Activated CD8-positive, alpha-beta memory T cell treated with anti-CD3 and anti-CD28 coated beads, Interleukin-2, amount 50 U/mL, for 1 hour (primary cell): Measurements from ENCODE around the gene CST3.
"Not testable (repeated sequence)": the region's sequence is repeated elsewhere in the genome, so short reads cannot be mapped to it uniquely, and the experiment has no call there.

Experiments used
- DNase-seq: peaks from one replicate; pipeline ENCODE4 v3.0.0-alpha.2; 2020; ENCODE audit errors: extremely low read depth

Gene CST3

GRCh38 chr20:23643659-23644058 lies 5.9 kb upstream of the CST3 start:
- DNase-seq: no peak

- no peak for DNase-seq
Observed at GRCh38 chr20:23641936-23642751, 4.4 kb upstream of the CST3 start.

GRCh38 chr20:23640671-23641667 lies 3.2 kb upstream of the CST3 start:
- DNase-seq: no peak

DNA sequence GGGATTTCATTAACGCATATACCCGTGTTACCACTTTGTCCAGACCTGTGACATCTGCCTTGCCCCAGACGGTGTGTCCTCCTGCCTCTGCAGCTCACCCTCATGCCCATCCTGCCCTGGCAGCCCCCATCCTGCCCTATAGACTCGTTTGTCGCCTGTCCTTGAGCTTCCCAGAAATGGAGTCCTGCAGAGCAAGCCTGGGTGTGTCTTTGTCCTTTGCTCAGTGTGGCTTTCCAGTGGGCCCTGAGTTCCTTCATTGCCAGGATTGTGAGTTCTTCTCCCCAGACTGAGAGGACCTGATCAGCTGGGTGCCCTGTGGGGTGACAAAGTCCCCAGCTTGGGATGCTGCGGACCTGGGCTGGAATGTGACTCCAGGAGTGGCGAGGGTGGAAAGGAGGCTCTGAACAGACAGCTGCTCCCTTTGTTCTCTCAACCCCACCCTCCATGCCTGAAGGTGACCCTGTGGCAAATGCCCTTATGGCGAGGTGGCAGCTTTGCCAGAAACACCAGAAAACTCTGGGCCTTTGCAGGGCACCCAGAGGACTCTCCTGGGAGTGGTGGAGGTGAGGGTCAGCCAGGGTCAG lies 2.4 kb upstream of the CST3 start:
- DNase-seq: no peak

- DNase-seq: no peak
Observed at GRCh38 chr20:23639490-23639958, 1.8 kb upstream of the CST3 start.

DNA sequence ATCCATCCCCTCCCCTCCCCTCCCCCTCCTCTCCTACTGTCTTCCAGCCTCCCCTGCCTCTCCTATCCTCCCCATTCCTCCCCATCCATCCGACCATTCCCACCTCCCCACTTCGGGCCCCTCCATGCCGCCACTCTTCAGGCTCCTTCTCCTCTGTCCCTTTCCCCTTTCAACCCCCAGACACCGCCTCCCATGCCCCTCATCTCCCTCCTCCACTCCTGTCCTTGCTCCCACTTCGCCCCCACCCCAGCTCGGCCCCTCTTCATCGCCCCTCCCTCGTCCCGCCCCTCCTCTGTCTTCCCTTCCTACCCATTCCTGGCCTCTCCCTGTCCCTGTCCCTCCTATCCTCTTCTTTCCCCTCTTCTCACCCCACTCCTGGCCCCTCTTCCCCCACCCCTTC lies 554 bp upstream of the CST3 start:
- DNase-seq: no peak

DNA sequence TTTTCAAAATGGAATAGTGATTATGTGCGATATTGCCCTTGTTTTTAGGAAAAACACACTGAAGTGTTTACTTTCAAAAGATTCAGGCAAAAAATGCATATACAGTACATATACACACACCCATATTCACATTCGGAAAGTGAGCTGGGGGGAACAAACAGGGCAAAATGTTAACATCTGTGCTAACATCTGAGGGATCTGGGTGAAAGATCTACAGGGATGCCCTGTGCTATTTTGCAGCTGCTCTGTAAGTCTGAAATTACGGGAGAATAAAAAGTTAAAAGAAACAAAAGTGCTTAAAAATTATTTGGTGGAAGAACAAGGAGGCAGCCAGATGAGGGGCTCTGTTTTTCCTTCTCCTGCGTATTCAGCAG lies 860 bp downstream of the CST3 start:
- DNase-seq: no peak

GRCh38 chr20:23636182-23636907 lies 1.4 kb downstream of the CST3 start:
- no peak for DNase-seq

DNA sequence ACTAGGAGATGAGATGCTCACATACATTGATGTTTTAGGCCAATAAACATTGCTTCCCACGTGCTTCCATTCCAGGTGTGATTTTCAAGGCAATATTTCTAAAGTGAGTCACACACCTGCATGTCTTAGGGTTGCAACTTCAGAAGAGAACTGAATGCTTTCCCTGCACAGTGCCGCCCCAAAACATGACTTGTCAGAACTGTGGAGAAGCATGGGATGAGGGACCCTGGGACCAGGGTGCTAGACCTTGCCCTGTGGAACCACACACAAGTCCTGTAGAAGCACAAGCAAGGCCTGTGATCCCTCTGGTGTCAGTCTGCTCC lies 2.0 kb downstream of the CST3 start:
- not testable (repeated sequence) for DNase-seq

GRCh38 chr20:23634985-23635767 lies 2.6 kb downstream of the CST3 start:
- DNase-seq: no peak

- no peak for DNase-seq
Observed at GRCh38 chr20:23634044-23634801, 3.5 kb downstream of the CST3 start.

GRCh38 chr20:23632711-23633573 lies 4.8 kb downstream of the CST3 start:
- no peak for DNase-seq

DNA sequence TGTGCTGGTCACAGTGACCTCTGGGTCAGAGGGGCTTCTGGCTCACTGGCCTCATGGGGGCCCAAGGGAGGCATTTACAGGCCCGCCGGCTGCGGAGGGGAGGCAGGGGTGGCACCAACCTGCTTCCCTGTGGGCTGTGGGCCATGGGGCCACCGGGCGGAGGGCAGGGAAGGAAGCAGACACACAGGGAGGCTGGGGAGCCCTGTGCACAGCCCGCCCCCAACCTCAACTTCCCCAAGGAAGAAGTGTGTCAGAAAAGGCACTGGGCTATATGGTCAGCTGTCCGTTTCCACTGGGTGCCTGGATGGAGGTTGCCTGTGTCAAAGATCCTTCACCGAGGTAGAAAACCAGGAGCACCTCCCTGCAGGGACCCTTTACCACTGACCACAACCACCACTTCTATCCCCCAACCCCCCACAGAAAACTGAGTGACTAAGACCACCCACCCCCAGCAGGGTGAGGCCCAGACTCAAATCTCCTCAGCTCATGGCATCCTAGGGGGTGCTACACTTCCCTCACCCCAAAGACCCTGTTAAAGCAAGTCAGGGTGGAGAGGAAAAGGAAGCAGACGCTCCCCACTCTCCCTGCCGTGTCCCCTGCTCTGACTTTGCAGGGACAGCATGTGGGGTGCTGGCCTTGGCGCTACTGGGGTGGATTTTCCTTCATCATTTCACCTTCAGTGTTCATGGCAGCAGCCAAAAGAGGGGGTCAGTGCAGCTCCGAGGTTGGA lies 5.6 kb downstream of the CST3 start:
- DNase-seq: no peak

DNA sequence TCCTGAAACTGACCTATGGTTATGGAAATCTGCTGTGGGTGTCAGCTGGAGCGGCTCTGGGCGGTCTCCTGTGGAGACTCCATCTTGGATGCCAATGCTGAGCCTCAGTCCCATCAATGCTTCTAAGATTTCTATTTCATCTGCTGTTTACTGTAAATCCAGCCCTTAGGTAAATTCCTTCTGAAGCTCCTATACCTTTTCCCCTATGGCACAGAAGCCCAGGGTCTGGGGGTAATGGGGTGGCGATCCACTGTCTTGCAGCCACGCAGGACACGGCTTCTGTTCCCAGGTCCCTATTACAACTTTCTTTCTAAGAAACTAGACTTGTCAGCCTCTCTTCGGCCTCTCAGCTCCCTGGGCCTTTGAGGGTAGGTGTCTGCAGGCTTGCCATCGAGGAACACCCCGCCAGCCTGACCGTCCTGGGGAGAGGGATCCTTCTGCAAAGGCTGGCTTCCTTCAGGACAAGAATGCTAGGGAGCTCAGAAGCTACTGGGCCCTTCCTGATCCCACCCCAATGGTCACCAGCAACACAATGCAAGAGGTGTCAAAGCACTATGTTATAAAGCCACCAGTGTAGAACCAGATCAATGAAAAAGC lies 6.4 kb downstream of the CST3 start:
- DNase-seq: no peak

DNA sequence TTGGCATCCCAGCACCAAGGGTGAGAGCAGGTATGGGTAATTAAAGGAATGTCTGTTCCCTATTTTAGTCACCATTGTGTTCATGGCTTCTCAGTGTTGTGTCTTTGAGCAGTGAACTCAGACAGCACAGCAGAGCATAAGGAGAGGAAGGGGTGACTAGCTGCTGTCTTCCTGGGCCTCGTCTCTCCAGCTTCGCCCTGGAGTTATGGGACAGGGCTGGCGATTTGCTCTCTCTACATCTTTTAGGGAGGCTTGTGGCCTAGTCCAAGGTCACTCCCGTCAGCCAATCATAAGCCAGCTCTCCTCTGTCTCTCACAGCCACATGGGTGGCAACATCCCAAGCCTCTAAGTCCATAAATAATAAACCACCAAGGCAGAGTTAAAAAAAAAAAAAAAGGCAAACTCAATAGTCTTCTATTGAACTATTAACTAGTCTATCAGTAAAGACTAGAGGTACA lies 7.3 kb downstream of the CST3 start:
- no peak for DNase-seq

DNA sequence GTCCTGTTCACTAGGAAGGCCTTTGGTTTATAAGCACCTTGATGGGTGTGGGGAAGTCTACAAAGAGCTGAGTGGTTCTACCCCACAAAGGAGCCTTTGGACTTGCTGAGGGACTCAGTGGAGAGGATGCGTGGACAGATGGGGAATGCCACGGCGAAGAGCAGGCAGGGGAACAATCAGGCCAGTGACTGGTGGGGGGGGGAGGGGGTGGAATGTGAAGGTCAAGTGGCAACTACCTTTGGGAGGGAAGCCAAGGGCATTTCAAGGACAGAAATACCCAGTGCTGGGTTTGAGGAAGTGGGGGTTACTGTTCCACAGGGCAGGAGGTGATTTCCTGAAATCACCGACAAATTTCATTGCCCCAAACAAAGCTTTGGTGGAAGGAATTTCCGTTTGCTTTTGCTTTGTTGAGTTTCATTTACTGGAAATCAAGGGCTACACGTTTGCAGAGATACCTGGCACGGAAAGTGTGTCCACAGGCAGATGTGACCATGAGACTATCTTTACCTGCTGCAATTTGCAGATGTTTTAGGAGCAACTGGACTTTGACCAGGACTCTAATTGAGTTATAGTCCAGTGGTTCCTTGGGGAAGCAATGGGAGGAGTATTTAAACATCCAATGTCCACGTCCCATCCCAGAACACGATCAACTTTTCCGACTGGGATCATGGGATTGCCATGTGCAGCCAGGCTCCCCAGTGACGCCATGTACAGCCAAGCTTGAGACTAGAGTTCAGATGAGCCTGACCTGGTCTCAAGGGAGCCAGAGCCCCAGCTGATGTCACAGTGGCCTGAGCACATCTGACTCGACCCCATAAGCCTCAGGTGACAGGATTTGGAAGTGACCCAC lies 8.0 kb downstream of the CST3 start:
- DNase-seq: no peak

DNA sequence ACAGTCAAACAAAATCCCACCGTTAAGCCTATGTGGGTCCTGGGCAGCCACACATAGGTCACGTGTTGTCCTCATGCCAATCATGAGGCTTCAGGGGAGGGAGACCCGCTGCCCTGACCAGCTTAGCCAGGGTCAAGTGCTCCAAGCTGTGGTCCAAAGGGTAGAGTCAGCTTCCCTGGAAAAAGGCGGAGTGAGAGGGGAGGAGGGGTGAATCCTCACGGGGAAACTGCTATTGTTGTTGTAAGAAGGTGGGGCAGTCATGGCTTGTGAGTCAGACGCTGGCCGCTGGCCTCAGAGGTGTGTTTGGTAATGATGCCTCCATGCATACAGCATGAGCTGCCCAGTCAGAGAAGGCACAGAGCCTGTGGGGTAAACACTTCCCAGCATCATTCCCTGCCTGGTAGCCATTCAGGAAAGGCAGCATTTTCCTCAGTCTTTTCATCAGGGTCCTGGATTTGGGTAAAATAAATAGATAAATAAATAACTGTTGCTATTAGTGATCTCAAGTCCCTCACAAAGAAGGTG lies 8.7 kb downstream of the CST3 start:
- DNase-seq: no peak
